GM20000 (cell line): Measurements from ENCODE around the gene DEFB131A.
"Not testable (repeated sequence)": the region's sequence is repeated elsewhere in the genome, so short reads cannot be mapped to it uniquely, and the experiment has no call there.

Experiments
- DNase-seq: peaks from one replicate; pipeline ENCODE4 v3.0.0; 2012; ENCODE audit warnings: low spot score

The DEFB131A gene

DNA sequence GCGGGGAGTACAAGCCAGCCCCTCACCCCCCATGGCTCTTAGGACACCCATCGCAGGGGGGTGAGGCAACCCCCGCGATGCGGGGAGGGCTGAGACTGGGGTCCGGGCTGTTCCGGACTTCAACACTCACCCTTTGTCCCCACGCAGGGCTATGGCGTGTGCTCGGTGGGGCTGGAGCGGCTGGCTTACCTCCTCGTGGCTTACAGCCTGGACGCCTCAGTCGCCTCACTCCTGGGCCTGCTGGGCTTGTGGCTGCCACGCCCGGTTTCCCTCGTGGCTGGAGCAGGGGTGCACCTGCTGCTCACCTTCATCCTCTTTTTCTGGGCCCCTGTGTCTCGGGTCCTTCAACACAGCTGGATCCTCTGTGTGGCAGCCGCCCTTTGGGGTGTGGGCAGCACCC, 49.4 kb downstream of the DEFB131A start:
- not testable (repeated sequence) for DNase-seq

DNA sequence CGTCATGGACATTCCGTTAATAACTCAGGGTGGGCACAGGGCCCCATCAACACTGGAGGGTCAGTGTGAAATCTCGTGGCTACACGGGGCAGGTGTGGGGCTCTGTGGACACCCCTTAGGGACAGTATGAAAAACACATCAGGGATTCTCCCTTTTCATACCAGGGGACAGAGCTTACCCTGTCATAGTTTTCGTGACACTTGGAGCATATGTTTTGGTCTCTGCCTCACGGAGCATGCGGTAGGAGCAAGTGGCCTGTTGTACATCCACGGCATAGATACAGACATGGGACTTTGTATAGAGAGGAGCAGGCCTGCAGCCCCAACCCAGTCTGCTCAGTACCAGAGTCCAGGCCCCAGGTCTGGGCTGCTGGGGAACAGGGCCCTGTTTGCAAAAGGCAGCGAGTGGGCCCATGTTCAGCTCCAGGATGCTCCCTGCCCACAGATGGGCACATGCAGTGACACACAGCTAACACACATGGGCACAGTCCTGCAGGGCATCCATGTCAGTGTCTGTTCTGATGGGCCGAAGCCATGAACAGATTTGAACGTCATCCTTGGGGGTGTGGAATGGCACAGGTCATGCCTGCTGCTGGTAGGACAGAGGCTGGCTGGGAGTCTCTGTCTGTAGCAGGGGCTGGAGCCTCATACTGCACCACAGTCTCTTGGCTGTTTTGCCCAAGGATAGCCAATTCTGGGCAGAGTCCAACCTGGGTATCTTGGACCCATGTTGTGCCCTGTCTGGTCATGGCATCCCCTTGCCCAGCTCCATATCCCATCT, 50.2 kb downstream of the DEFB131A start:
- DNase-seq: not testable (repeated sequence)

DNA sequence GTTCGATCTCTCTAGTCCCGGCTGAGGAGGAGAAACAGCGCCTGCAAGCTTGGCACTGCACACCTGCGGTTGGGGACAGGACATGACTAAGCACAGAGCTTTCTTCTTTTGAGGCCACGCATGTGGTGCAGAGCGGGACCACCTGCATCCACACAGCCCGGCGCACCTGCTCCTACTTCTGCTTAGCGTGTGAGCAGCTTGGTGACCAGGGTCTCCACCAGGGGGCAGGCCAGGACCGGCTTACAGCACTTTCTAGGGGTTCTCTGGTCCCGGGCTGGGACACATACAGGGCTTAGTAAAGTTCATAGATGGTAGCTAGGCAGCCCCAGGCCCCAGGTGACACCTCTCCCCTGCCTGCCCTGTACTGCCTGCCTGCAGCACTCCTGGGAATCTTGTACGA, 51.2 kb downstream of the DEFB131A start:
- peak; percentile 39 for DNase-seq

DNA sequence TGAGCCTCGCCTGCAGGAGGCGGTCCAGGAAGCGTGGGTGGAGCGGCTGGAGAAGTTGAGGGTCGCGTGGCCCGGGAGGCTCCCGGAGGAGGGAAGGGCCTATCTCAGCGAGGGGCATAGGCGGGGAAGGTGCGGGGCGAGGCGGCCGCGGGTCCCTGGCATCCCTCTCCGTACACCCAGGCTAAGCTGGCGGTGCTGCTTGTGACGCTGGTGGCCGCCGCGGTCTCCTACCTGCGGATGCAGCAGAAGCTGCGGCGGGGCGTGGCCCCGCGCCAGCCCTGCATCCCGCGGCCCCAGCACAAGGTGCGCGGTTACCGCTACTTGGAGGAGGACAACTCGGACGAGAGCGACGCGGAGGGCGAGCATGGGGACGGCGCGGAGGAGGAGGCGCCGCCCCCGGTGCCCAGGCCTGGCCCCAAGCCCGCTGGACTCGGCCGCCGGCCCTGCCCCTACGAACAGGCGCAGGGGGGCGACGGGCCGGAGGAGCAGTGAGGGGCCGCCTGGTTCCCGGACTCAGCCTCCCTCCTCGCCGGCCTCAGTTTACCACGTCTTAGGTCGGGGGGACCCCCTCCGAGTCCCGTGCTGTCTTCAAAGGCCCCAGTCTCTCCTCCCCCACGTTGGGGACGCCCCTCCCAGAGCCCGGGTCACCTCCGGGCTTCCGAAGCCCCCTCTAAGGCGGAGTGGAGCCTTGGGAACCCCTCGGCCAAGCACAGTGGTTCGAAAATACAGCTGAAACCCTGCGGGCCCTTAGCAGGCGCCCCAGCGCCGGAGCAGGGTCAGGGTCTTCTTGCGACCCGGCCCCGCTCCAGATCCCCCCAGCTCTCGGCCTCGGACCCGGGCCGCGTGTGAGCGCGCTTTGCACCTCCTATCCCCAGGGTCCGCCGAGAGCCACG, 53.6 kb downstream of the DEFB131A start:
- DNase-seq: not testable (repeated sequence)

DNA sequence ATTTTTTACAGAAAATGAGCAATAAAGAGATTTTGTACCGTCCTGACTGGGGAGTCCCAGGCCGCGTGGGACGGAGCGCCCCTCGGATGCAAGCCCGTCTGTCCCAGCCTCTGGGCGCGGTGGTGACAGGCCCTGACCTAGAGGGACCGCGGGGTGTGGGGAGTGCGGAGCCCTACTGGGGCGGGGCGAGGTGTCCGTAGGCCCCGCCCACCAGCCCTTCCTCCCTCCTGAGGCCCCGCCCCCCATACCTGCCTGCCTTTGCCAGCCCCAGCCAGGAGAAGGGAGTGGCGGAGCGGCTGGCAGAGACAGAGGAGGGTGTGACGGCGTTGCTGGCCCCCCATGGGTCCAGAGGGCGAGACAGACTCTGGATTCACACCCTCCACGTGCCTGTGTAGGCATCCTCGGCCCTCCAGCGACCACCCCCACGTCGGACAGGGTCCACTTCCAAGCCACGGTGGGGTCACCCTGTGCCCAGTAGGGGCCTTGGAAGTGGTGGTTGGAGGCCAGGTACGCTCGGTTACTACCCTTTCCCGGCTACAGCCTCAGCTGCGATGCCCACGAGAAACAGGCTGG, 54.3 kb downstream of the DEFB131A start:
- not testable (repeated sequence) for DNase-seq

DNA sequence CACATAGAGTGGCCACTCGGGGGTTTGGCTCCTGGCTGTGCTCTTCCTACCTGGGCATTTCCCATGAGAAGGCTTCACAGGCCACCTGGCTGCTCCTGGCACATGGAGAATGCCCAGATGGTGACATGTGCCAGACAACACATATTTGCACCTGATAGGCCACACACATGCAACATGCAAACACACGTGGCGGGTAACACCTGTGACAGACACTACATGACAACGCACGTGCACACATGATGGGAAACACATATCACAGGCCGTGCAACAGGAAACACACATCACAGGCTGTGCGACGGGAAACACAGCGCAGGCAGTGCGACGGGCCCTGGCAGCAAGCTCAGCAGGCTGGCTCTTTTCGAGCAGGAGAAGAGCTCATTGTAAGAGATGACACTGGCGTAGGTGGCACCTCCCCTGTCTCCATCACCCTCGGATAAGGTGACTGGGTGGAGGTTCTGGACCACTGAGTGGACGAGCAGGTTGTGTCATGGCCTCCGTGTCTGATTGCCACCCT, 55.8 kb downstream of the DEFB131A start:
- not testable (repeated sequence) for DNase-seq
